Neural cell (in vitro differentiated cells): ENCODE measurements around the gene AP1M1. TPM values are rescaled to one million over a fixed set of nuclear protein-coding genes. Genes with fewer than 3 reads are reported as not detected.

Experiments
- H2AFZ ChIP-seq: fragments of 200-600, 300-800 bp; sonication (generic), shearing (Covaris generic); 2 replicates; pipeline ENCODE4 v1.6.0; 2014; ENCODE audit warnings: low read depth, mild to moderate bottlenecking, antibody characterized with exemption, low read length, moderate library complexity
- H3F3A ChIP-seq: fragments of 200-600 bp; shearing (Covaris generic); 2 replicates; pipeline ENCODE4 v1.6.1; 2016; ENCODE audit warnings: mild to moderate bottlenecking, moderate library complexity, mixed read lengths, antibody characterized with exemption, low read length; ENCODE audit not compliant: insufficient read depth, poor library complexity, severe bottlenecking
- H3K27ac ChIP-seq: fragments of 200-600, 300-800 bp; sonication (generic), shearing (Covaris generic); 2 replicates; pipeline ENCODE4 v1.5.1; 2014; ENCODE audit warnings: mild to moderate bottlenecking, low read length, moderate library complexity
- H3K27me3 ChIP-seq: fragments of 300-800, 200-600 bp; sonication (generic), shearing (Covaris generic); 2 replicates; pipeline ENCODE4 v1.6.0; 2014; ENCODE audit warnings: mild to moderate bottlenecking, low read depth, low read length, moderate library complexity; ENCODE audit not compliant: insufficient read depth
- H3K36me3 ChIP-seq: fragments of 300-800, 200-600 bp; sonication (generic), shearing (Covaris generic); 2 replicates; pipeline ENCODE4 v1.5.1; 2014; ENCODE audit warnings: mild to moderate bottlenecking, antibody characterized with exemption, low read length, moderate library complexity; ENCODE audit not compliant: insufficient read depth
- H3K4me2 ChIP-seq: fragments of 300-800, 200-600 bp; sonication (generic), shearing (Covaris generic); 2 replicates; pipeline ENCODE4 v1.6.0; 2014; ENCODE audit warnings: mild to moderate bottlenecking, low read length
- H3K4me3 ChIP-seq: fragments of 300-800, 200-600 bp; sonication (generic), shearing (Covaris generic); 2 replicates; pipeline ENCODE4 v1.5.1; 2014; ENCODE audit warnings: mild to moderate bottlenecking, low read length, moderate library complexity
- H3K79me2 ChIP-seq: fragments of 200-600 bp; shearing (Covaris generic); replicated peaks from 2 replicates; pipeline ENCODE4 v1.6.0; 2014; ENCODE audit warnings: mild to moderate bottlenecking, low read length, moderate library complexity; ENCODE audit not compliant: insufficient read depth
- H3K9ac ChIP-seq: fragments of 300-800, 200-600 bp; sonication (generic), shearing (Covaris generic); 2 replicates; pipeline ENCODE4 v1.6.1; 2016; ENCODE audit warnings: mild to moderate bottlenecking, low read length, mixed read lengths
- H3K9me2 ChIP-seq: fragments of 200-600 bp; shearing (Covaris generic); 2 replicates; pipeline ENCODE4 v1.6.1; 2016; ENCODE audit warnings: mild to moderate bottlenecking, low read length, mixed read lengths; ENCODE audit not compliant: insufficient read depth
- H3K9me3 ChIP-seq: fragments of 200-600, 300-800 bp; sonication (generic), shearing (Covaris generic); 2 replicates; pipeline ENCODE4 v1.6.1; 2016; ENCODE audit warnings: mild to moderate bottlenecking, mixed run types, low read length, moderate library complexity, mixed read lengths
- H4K20me1 ChIP-seq: fragments of 200-600 bp; shearing (Covaris generic); 2 replicates; pipeline ENCODE4 v1.6.1; 2016; ENCODE audit warnings: mild to moderate bottlenecking, mixed run types; ENCODE audit not compliant: insufficient read depth
- EP300 ChIP-seq: fragments of 450-650 bp; conservative IDR thresholded peaks from 2 replicates; pipeline ENCODE4 v1.6.1; 2014; ENCODE audit warnings: antibody characterized with exemption, mild to moderate bottlenecking, moderate library complexity; ENCODE audit not compliant: poor library complexity, severe bottlenecking
- EZH2 ChIP-seq: fragments of 200-600, 300-800 bp; shearing (Covaris generic), sonication (generic); IDR thresholded peaks from 2 replicates; pipeline ENCODE4 v1.6.1; 2014; ENCODE audit warnings: antibody characterized with exemption, low read length, borderline replicate concordance, mild to moderate bottlenecking; ENCODE audit not compliant: insufficient read depth, poor library complexity, severe bottlenecking
- MXI1 ChIP-seq: fragments of 450-650 bp; conservative IDR thresholded peaks from 2 replicates; pipeline ENCODE4 v1.6.1; 2014; ENCODE audit warnings: antibody characterized with exemption, mild to moderate bottlenecking; ENCODE audit not compliant: poor library complexity, severe bottlenecking
- POLR2AphosphoS5 ChIP-seq: IDR thresholded peaks from 2 replicates; pipeline ENCODE4 v1.6.1; 2012
- RAD21 ChIP-seq: fragments of 450-650 bp; conservative IDR thresholded peaks from 2 replicates; pipeline ENCODE4 v1.6.1; 2014; ENCODE audit warnings: antibody characterized with exemption, mild to moderate bottlenecking, moderate library complexity
- SMC3 ChIP-seq: fragments of 450-650 bp; conservative IDR thresholded peaks from 2 replicates; pipeline ENCODE4 v1.6.1; 2014; ENCODE audit warnings: antibody characterized with exemption, mild to moderate bottlenecking, moderate library complexity; ENCODE audit not compliant: poor library complexity
- TAF1 ChIP-seq: IDR thresholded peaks from 2 replicates; pipeline ENCODE4 v1.6.1; 2012; ENCODE audit warnings: low read depth
- polyA plus RNA-seq: library from polyadenylated mRNA; depleted of rRNA; stranded (reverse); fragments of >200 nt; gene quantifications from 2 replicates; pipeline ENCODE4 v1.2.3, GENCODE V29; 2014
- TF ChIP-seq, protein P1 (sequence below): fragments of 450-650 bp; IDR thresholded peaks from 2 replicates; pipeline ENCODE4 v1.5.1; 2014; ENCODE audit warnings: antibody characterized with exemption, mild to moderate bottlenecking, moderate library complexity; ENCODE audit not compliant: poor library complexity, severe bottlenecking
- TF ChIP-seq, protein P2 (sequence below): IDR thresholded peaks from 2 replicates; pipeline ENCODE4 v1.6.1; 2012; ENCODE audit warnings: borderline replicate concordance

Gene AP1M1
- polyA plus RNA-seq, 1 donor from 2014 or later, result 81.4 TPM

DNA sequence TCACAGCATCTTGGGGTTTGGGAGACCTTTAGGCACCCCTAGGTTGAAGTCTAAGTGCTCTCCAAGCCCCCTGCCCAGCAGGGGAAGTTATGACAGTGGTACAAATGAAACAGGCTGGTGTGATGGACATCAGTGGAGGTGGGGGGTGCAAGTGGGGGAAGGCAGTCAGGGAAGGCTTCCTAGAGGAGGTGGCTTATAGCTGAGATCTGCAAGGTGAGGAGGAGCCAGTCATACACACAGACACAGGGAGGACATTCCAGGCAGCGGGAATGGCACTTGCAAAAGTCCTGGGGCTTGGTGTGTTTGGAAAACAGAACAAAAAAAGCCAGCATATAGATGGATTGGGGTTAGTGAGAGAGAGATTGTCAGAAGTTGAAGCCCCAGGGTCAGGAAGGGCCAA lies 42.6 kb upstream of the AP1M1 start:
- Histone ChIP-seq H3K9me2 (no peaks in the 10 kb centered on the region), H3K9ac (no peak overlapping the region), H3K79me2 (no peaks in the 10 kb centered on the region), H3K27me3 (no peaks in the 10 kb centered on the region), H3K4me3 (no peak overlapping the region), H3K9me3 (no peaks in the 10 kb centered on the region), H3K27ac (no peak overlapping the region), H3K4me2 (no peak overlapping the region), H3F3A (no peaks in the 10 kb centered on the region), H2AFZ (no peak overlapping the region), H3K36me3 (no peaks in the 10 kb centered on the region), H4K20me1 (no peaks in the 10 kb centered on the region)
- no peak for TF ChIP-seq SMC3
- no peak for TF ChIP-seq TAF1
- TF ChIP-seq RAD21, result no peak
- no peak for TF ChIP-seq POLR2AphosphoS5

DNA sequence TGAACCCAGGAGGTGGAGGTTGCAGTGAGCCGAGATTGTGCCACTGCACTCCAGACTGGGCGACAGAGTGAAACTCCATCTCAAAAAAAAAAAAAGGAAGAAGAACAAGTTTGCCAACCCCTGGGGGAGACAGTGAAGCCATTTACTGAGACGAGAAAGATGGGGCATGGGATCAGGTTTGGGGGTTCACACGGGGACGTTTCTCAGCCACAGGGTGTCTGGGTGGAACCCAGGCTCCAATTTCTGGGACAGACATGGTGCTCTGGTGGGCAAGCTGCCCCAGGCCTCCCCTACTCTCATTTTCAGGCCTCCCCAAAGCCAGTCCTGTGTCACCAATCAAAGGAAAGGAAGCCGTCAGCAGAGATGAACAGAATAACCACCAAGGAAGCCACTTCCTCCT lies 40.8 kb upstream of the AP1M1 start:
- H3K79me2 ChIP-seq, result no peaks in the 10 kb centered on the region

DNA sequence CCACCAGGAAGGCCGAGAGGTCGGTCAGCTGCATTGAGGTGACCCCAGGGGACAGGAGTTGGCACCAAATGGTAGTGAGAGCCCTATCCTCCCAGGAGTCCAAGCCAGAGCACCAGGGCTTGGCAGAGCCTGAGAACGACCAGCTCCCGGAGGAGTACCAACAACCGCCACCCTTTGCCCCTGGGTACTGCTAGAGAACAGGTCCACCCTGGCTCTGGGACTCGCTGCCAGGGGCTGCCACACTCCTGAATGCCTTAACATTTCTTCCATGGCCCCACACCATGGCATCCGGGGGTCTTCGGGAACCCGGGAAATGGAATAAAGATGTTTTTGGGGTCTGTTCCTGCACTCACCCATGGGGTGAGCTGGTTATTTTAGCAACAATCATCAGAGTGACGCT lies 40.1 kb upstream of the AP1M1 start:
- H3K27ac ChIP-seq, result no peak overlapping the region
- H3K9me3 ChIP-seq, result no peaks in the 10 kb centered on the region
- no peaks in the 10 kb centered on the region for H4K20me1 ChIP-seq
- H3F3A ChIP-seq, result no peaks in the 10 kb centered on the region
- H3K27me3 ChIP-seq, result no peaks in the 10 kb centered on the region
- H2AFZ ChIP-seq, result no peak overlapping the region
- H3K36me3 ChIP-seq, result no peaks in the 10 kb centered on the region
- no peak overlapping the region for H3K4me3 ChIP-seq
- H3K9me2 ChIP-seq, result no peaks in the 10 kb centered on the region
- no peaks in the 10 kb centered on the region for H3K79me2 ChIP-seq
- H3K4me2 ChIP-seq, result no peak overlapping the region
- H3K9ac ChIP-seq, result no peak overlapping the region
- no peak for TF ChIP-seq MXI1
- TF ChIP-seq POLR2AphosphoS5, result no peak
- no peak for TF ChIP-seq SMC3
- no peak for TF ChIP-seq TAF1
- no peak for TF ChIP-seq RAD21
- TF ChIP-seq, protein P1, sequence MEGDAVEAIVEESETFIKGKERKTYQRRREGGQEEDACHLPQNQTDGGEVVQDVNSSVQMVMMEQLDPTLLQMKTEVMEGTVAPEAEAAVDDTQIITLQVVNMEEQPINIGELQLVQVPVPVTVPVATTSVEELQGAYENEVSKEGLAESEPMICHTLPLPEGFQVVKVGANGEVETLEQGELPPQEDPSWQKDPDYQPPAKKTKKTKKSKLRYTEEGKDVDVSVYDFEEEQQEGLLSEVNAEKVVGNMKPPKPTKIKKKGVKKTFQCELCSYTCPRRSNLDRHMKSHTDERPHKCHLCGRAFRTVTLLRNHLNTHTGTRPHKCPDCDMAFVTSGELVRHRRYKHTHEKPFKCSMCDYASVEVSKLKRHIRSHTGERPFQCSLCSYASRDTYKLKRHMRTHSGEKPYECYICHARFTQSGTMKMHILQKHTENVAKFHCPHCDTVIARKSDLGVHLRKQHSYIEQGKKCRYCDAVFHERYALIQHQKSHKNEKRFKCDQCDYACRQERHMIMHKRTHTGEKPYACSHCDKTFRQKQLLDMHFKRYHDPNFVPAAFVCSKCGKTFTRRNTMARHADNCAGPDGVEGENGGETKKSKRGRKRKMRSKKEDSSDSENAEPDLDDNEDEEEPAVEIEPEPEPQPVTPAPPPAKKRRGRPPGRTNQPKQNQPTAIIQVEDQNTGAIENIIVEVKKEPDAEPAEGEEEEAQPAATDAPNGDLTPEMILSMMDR, result no peak
- no peak for TF ChIP-seq EZH2
- TF ChIP-seq EP300, result no peak

More for the DNA sequence above, 40.8 kb upstream of the AP1M1 start:
- H3K4me3 ChIP-seq, result no peak overlapping the region
- H3K9me3 ChIP-seq, result no peaks in the 10 kb centered on the region
- H3K4me2 ChIP-seq, result no peak overlapping the region
- no peaks in the 10 kb centered on the region for H3K36me3 ChIP-seq
- H3K27ac ChIP-seq, result no peak overlapping the region
- no peaks in the 10 kb centered on the region for H3K27me3 ChIP-seq
- H3K9me2 ChIP-seq, result no peaks in the 10 kb centered on the region
- H3F3A ChIP-seq, result no peaks in the 10 kb centered on the region
- no peak overlapping the region for H2AFZ ChIP-seq
- TF ChIP-seq RAD21 (no peak), POLR2AphosphoS5 (no peak), EP300 (no peak), TAF1 (no peak)
- TF ChIP-seq, protein P1, result no peak
- TF ChIP-seq, protein P2, sequence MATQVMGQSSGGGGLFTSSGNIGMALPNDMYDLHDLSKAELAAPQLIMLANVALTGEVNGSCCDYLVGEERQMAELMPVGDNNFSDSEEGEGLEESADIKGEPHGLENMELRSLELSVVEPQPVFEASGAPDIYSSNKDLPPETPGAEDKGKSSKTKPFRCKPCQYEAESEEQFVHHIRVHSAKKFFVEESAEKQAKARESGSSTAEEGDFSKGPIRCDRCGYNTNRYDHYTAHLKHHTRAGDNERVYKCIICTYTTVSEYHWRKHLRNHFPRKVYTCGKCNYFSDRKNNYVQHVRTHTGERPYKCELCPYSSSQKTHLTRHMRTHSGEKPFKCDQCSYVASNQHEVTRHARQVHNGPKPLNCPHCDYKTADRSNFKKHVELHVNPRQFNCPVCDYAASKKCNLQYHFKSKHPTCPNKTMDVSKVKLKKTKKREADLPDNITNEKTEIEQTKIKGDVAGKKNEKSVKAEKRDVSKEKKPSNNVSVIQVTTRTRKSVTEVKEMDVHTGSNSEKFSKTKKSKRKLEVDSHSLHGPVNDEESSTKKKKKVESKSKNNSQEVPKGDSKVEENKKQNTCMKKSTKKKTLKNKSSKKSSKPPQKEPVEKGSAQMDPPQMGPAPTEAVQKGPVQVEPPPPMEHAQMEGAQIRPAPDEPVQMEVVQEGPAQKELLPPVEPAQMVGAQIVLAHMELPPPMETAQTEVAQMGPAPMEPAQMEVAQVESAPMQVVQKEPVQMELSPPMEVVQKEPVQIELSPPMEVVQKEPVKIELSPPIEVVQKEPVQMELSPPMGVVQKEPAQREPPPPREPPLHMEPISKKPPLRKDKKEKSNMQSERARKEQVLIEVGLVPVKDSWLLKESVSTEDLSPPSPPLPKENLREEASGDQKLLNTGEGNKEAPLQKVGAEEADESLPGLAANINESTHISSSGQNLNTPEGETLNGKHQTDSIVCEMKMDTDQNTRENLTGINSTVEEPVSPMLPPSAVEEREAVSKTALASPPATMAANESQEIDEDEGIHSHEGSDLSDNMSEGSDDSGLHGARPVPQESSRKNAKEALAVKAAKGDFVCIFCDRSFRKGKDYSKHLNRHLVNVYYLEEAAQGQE, result no peak
- no peak overlapping the region for H3K9ac ChIP-seq
- H4K20me1 ChIP-seq, result no peaks in the 10 kb centered on the region
